Measurements from ENCODE around the gene DENND10. TPM values are rescaled to one million over a fixed set of nuclear protein-coding genes. Genes with fewer than 3 reads are reported as not detected.

The DENND10 gene
- total and polyA plus RNA-seq, 8 donors, result 8.9 to 82.3 (median 27.9) TPM

DNA sequence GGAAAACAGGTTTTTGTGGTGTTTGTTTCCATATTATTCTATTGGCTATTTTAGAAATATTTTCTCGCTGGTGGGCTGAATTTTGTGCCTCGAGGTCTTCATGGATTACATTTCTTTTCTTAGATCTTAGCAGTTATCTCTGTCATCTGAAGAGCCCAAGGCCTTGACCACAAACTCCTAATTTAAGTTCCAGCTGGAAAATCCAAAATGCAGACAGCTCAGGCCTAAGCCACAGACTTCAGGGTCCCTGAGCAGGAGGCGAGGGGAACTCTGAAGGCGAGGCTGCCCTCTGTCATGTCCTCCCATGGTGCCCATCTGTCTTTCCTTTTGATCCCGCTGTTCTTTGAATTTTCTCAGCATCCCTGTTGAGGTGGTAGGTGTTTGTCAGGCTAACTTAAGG, 14.3 kb downstream of the DENND10 start:
- Histone ChIP-seq H3K36me3 (peaks cover 23 to 90% (median 83%) of the 10 kb centered on the region in 4 donors), H3K27me3 (no peaks in the 10 kb centered on the region), H3K27ac (no peak overlapping the region), H3K9me3 (no peaks in the 10 kb centered on the region), H3K4me1 (peaks cover 0 to 23% (median 10%) of the 10 kb centered on the region in 4 donors), H3K4me3 (no peak overlapping the region)
- TF ChIP-seq POLR2AphosphoS5 (IDR thresholded peaks at IDR 0.05), result no peak
- TF ChIP-seq, protein P1, sequence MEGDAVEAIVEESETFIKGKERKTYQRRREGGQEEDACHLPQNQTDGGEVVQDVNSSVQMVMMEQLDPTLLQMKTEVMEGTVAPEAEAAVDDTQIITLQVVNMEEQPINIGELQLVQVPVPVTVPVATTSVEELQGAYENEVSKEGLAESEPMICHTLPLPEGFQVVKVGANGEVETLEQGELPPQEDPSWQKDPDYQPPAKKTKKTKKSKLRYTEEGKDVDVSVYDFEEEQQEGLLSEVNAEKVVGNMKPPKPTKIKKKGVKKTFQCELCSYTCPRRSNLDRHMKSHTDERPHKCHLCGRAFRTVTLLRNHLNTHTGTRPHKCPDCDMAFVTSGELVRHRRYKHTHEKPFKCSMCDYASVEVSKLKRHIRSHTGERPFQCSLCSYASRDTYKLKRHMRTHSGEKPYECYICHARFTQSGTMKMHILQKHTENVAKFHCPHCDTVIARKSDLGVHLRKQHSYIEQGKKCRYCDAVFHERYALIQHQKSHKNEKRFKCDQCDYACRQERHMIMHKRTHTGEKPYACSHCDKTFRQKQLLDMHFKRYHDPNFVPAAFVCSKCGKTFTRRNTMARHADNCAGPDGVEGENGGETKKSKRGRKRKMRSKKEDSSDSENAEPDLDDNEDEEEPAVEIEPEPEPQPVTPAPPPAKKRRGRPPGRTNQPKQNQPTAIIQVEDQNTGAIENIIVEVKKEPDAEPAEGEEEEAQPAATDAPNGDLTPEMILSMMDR (IDR thresholded peaks at IDR 0.05), result no peak
- no peak for TF ChIP-seq POLR2A (IDR thresholded peaks at IDR 0.05)
- TF ChIP-seq EP300 (IDR thresholded peaks at IDR 0.05), result no peak
- WGBS, 5 donors, result 91 to 95% (median 93%) methylated on average over 5 of the region's 5 CpGs
- intact Hi-C loops (cut with DNase I; ENCODE audit: low total_unique reads), result no loop called here
- DNase-seq, result no peak

DNA sequence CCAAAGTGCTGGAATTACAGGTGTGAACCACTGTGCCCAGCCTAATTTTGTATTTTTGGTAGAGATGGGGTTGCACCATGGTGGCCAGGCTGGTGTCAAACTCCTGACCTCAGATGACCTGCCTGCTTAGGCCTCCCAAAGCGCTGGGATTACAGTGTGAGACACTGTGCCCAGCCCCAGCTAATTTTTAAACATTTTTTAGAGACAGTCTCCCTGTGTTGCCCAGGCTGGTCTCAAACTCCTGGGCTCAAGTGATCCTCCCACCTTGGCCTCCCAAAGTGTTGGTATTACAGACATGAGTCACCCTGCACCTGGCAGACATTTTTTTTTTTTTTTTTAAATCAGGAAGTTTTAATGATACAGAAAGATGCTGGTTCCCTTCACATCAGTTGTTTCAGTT, 15.5 kb downstream of the DENND10 start:
- intact Hi-C loops (cut with DNase I; ENCODE audit: low total_unique reads), result no loop called here
- Histone ChIP-seq H3K27ac (peak overlapping the region in 2 of 5 donors; percentile 53 to 73), H3K4me1 (peaks cover 0 to 19% (median 5%) of the 10 kb centered on the region in 4 donors), H3K9me3 (no peaks in the 10 kb centered on the region), H3K36me3 (peaks cover 24 to 90% (median 83%) of the 10 kb centered on the region in 4 donors), H3K4me3 (no peak overlapping the region), H3K27me3 (no peaks in the 10 kb centered on the region)
- no peak for DNase-seq
- no peak for TF ChIP-seq EP300 (IDR thresholded peaks at IDR 0.05)
- no peak for TF ChIP-seq POLR2AphosphoS5 (IDR thresholded peaks at IDR 0.05)
- TF ChIP-seq, protein P1 (IDR thresholded peaks at IDR 0.05), result no peak
- TF ChIP-seq POLR2A (IDR thresholded peaks at IDR 0.05), result no peak
- 89 to 100% (median 91%) methylated on average over 1 of the region's 1 CpG for WGBS, 5 donors

DNA sequence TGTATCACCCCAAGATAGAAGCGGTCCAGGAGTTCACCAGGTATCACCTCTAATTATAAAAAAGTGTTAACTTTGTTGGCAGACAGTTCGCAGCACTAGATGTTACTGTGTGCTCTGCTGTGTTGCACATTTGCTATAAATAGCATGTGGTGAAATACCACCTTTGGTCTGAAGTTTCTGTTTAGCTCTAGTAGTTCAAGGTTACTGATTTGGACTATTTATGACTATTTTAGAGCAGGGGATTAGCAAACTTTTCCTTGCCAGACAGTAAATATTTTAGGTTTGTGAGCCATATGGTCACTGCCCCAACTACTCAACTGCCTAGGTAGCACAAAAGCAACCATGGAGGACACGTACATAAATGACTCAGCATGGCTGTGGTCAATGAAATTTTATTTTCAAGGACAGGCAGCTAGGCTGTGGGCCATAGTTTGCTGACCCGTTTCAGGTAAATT, 16.5 kb downstream of the DENND10 start:
- intact Hi-C loops (cut with DNase I; ENCODE audit: low total_unique reads), result no loop called here
- Histone ChIP-seq H3K9me3 (no peaks in the 10 kb centered on the region), H3K27ac (peak overlapping the region in 3 of 5 donors; percentile 28 to 73 (median 53)), H3K4me3 (no peak overlapping the region), H3K36me3 (peaks cover 28 to 93% (median 86%) of the 10 kb centered on the region in 4 donors), H3K27me3 (no peaks in the 10 kb centered on the region), H3K4me1 (peaks cover 0 to 13% (median 3%) of the 10 kb centered on the region in 4 donors)
- 65 to 80% (median 69%) methylated on average over 4 of the region's 4 CpGs for WGBS, 5 donors
- no peak for DNase-seq
- no peak for TF ChIP-seq POLR2A (IDR thresholded peaks at IDR 0.05)
- TF ChIP-seq POLR2AphosphoS5 (IDR thresholded peaks at IDR 0.05), result no peak
- TF ChIP-seq EP300 (IDR thresholded peaks at IDR 0.05), result no peak
- TF ChIP-seq, protein P1 (IDR thresholded peaks at IDR 0.05), result no peak

DNA sequence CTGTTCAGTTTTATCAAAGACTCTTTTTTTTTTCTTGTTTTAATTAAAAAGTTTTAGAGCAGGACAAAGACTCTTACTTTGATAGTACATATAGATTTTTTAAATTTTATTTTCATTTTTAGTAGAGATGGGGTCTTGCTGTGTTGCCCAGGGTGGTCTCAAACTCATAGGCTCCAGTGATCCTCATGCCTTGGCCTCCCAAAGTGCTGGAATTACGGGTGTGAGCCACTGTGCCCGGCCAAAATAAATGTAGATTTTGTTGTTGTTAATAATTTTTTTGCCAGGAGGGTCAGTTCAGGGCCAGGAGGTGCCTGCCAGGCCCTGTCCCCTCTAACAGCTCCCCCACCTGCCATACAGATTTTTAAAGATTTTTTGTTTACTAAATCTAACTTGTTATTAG, 17.0 kb downstream of the DENND10 start:
- peak overlapping the region in 3 of 5 donors; percentile 28 to 73 (median 53) for H3K27ac ChIP-seq

More for the DNA sequence above, 17.0 kb downstream of the DENND10 start:
- intact Hi-C loops (cut with DNase I; ENCODE audit: low total_unique reads), result no loop called here
- WGBS, 5 donors, result 90 to 96% (median 93%) methylated on average over 2 of the region's 2 CpGs
- Histone ChIP-seq H3K9me3 (no peaks in the 10 kb centered on the region), H3K4me3 (no peak overlapping the region), H3K36me3 (peaks cover 28 to 96% (median 90%) of the 10 kb centered on the region in 4 donors), H3K4me1 (peaks cover 0 to 13% (median 3%) of the 10 kb centered on the region in 4 donors), H3K27me3 (no peaks in the 10 kb centered on the region)
- TF ChIP-seq, protein P1 (IDR thresholded peaks at IDR 0.05), result no peak
- TF ChIP-seq POLR2A (IDR thresholded peaks at IDR 0.05), result no peak
- TF ChIP-seq EP300 (IDR thresholded peaks at IDR 0.05), result no peak
- DNase-seq, result no peak

All from stomach (tissue), 9 donors.